NCI-H128 (cell line): ENCODE data around the gene CACNG8.
A peak's percentile ranks its signal among the peaks of the same experiment; 100 is the strongest.

Source experiments
- DNase-seq: peaks from one replicate; lab custom pipeline; 2025; ENCODE audit not compliant: unreplicated experiment; lab: John Stamatoyannopoulos, UW

Gene CACNG8

DNA sequence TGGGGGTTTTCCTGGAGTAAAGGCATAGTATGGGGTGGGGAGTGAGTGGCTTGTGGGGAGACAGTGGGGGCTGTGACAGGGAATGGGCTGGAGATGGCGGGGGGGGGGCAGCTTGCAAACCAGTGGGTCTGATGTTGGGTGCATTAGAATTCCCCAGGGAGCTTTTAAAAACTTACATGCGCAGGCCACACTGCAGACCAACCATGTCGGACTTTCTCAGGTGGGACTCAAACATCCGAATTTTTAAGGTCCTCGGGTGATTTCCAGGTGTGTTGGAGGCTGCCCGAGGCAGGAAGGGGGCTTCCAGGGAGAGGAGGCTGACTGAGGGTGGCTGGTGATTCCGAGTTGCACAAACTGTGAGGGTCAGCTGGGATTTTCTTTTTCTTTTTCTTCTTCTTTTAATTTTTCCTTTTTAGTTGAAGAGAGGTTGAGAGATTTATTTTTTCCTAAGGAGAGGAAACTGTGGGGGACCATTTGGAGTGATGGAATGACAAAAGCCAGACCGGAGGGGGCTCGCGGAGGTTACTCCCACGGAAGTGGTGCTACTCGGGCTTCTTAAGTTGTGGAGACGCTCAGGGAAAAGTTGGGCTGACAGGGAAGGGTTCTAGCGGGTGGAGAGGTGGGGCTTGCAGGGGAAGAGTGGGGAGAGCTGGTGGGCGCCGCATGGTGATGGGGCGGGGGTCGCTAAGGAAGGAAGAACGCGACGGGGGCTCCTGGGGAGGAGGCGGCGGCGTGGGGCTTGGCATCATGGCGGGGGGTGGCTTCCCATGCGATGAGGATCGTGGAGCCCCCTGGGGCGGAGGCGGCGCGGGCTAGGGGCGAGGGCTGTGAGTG lies 997 bp upstream of the CACNG8 start:
- DNase-seq: no peak

DNA sequence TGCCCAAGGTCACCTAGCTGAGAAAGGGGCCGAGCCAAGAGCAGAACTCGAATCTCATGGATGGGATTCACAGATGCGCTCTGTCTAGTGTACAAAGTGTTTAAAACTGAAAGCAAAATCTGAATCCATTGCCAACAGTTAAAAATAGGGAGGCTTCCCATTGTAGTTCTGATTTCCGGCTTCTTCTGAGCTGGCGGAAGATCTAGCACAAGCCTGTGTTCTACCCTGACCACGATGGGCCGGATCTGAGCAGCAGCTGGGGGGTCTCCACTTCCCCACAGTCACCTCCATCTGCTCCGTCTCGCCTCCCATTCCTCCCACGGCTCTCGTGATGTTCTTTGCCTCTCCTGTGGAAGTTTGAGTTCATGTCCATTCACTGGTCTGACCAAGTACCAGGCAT lies 2.4 kb downstream of the CACNG8 start:
- DNase-seq: no peak

DNA sequence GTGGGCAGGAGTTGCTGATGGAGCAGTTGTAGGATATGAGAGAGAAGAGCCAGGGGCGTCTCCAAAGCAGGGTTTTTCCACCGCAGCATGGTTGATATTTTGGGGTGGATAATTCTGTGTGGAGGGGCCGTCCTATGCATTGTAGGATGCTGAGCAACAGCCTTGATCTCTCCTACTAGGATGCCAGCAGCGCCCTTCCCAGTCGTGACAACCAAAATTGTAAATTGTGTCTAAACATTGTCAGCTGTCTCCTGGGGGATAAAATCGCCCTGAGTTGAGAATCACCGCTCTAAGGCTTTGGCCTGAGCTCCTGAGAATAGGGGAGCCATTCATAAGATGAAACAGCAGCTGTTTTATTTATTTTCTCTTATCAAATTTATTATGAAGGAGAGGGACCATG lies 4.2 kb downstream of the CACNG8 start:
- no peak for DNase-seq

DNA sequence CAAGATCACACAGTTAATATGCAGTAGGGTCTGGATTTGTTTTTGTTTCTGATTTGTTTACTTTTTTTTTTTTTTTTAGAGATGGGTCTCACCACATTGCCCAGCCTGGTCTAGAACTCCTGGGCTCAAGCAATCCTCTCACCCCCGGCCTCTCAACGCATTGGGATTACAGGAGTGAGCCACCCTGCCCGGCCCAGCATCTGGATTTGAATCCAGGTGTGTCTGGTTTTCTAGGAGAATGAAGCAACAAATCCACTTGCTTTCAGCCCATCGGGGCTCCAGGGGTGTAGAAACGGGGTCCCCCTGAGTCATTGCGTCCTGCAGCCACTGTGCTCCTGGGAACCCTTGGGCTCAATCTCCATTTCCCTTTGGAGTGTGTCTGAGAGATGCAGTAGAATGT lies 6.6 kb downstream of the CACNG8 start:
- no peak for DNase-seq

- DNase-seq: no peak
Measured at GRCh38 chr19:53971673-53972072, 8.9 kb downstream of the CACNG8 start.

- peak; percentile 22 for DNase-seq
Measured at GRCh38 chr19:53977429-53977990, 14.8 kb downstream of the CACNG8 start.

GRCh38 chr19:53977991-53978731 lies 15.4 kb downstream of the CACNG8 start:
- DNase-seq: no peak

GRCh38 chr19:53978975-53979801 lies 16.5 kb downstream of the CACNG8 start:
- DNase-seq: no peak

- DNase-seq: no peak
Measured at GRCh38 chr19:53980539-53981375, 18.0 kb downstream of the CACNG8 start.

- DNase-seq: no peak
Measured at GRCh38 chr19:53981376-53981951, 18.7 kb downstream of the CACNG8 start.

- DNase-seq: no peak
Measured at GRCh38 chr19:53982001-53982451, 19.3 kb downstream of the CACNG8 start.

GRCh38 chr19:53982611-53983010 lies 19.9 kb downstream of the CACNG8 start:
- DNase-seq: no peak

DNA sequence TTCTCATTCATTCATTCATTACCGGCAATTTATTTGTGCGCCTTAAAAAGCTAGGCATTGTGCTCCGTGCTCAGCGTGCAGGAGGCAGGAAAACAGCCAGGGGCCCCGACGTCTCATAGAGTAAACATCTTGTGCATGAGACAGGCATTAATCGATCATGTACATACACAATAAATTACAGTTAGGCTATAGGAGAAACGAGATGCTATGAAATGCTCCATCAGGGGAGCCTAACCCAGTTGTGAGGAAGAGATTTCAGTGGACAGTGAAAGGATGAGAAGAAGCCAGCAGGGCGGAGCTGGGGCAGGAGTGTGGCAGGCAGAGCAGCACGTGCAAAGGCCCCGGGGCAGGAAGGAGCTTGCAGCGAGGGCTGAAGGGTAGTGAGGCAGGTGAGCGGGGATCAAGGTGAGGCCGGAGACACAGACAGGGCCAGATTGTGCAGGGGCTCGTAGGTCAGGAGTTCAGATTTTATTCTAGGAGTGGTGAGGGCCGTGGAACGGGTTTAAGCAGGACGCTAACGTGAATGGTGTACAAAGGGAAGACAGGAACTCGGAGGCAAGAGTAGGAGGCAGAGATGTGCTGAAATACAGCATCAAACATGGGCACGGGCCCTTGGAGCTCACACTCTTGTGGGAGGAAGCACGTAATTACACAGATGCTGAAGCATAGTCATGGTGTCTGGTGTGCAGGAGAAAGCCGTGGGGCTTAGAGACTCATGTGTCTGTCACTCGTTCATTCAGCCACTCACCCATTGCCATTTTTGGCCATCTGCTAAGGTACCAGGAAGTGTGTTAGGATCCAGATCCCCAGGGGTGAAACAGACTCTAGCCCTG lies 20.9 kb downstream of the CACNG8 start:
- DNase-seq: no peak

GRCh38 chr19:53985863-53986262 lies 23.1 kb downstream of the CACNG8 start:
- DNase-seq: no peak

DNA sequence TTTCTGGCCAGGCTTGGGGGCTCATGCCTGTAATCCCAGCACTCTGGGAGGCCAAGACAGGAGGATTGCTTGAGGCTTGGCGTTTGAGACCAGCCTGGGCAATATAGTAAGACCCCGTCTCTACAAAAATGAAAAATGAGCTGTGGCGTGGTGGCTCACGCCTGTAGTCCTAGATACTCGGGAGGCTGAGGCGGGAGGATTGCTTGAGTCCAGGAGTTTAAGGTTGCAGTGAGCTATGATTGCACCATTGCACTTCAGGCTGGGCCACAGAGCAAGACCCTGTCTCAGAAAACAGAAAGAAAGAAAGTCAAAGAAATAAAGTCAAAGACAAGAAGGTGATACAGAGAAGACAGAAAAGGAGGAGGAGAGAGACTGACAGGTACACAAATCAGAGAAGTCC lies 26.2 kb downstream of the CACNG8 start:
- DNase-seq: no peak

GRCh38 chr19:53989600-53990533 lies 27.1 kb downstream of the CACNG8 start:
- no peak for DNase-seq

DNA sequence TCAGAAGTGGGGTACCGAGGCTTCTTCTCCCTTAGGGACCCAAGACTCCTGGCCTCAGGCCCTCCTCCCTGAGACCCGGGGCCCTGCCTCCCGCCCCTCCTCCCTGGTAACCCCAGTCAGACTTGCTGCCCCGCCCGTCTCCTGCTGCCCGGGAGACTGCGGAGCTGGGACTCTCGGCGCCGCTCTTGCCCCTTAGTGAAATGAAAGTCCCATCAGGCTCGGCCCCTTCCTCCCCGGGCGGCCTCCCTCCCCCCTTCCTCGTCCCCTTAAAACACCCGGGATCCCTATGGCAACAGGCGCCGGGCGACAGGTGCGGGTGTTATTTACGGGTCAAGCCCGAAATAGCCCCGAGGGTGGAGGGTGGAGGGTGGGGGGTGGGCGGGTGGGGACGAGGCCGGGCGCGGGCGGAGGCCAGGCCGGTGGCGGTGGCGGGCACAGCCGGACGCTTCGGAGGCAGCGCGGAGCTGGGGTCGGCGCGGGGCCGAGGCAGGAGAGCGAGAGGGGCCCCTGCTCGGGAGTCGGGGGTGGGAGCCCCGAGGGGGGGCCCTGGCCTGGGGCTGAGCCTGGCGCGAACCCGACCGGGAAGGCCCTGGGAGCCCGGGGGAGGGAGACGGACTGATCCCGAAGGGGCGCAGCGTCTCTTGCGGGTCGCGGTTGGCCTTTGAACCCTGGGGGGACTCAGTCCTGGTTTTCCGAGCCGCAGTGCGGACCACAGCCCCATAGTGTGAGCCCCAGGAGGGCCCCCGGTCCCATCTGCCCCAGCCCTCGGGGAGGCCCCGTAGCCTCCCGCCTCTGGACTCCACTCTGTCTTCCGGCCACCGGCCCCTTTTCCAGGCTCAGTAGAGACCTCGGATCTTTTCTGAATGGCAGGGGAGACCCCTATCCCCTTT lies 28.7 kb downstream of the CACNG8 start, which contains the start of gene CACNG6:
TSS of gene CACNG6 (plus strand) at position 414 of the 890 bp plus-strand sequence. CDS start 1,241 bp downstream, outside the sequence.
- no peak for DNase-seq
